Measurements from ENCODE around the gene SDHAF3. TPM values are rescaled to one million over a fixed set of nuclear protein-coding genes. Genes with fewer than 3 reads are reported as not detected.

SDHAF3 gene
- total RNA-seq, 6 experiments from 2014 or later = 8.5 to 15.5 (median 12.1) TPM

DNA sequence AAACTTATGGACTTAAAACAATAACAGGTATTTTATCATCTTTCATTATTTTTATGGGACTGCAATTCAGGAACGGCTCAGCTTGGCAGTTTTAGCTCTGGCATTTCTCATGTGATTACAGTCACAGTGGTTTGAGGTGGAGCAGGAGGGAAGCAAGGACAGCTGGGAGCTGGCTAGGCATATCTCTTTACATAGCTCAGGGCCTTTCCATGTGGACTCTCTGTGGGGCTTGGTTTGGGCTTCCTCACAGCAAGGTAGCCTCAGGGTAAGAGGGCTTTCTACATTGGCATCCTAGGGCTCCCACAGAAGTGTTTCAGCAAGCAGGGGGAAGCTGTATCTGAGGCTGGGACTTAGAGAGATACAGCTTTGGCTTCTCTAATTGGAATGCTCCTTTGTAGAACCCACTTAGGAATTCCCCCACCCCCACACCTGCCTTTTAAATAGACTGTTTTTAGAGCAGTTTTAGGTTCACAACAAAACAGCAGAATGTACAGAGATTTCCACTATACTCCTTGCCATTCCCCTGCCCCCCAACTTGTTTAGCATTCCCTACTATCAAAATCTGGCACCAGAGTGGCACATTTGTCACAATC lies 26.6 kb upstream of the SDHAF3 start:
- Histone ChIP-seq H3K4me3 (no peak overlapping the region), H3K27ac (no peak overlapping the region), H3K4me1 (no peaks in the 10 kb centered on the region), H3K27me3 (no peaks in the 10 kb centered on the region), H3K36me3 (no peaks in the 10 kb centered on the region), H3K9me3 (no peaks in the 10 kb centered on the region)
- TF ChIP-seq CTCF (IDR thresholded peaks at IDR 0.05) (no peak), POLR2A (IDR thresholded peaks at IDR 0.05) (no peak)
- ATAC-seq (no peak), DNase-seq (no peak)
- intact Hi-C loops (cut with DNase I) = no loop called here
- WGBS (ENCODE audit: insufficient coverage, low coverage, low lambda C conversion rate, missing lambda C conversion rate) = 80% methylated on average over 1 of the region's 1 CpG

DNA sequence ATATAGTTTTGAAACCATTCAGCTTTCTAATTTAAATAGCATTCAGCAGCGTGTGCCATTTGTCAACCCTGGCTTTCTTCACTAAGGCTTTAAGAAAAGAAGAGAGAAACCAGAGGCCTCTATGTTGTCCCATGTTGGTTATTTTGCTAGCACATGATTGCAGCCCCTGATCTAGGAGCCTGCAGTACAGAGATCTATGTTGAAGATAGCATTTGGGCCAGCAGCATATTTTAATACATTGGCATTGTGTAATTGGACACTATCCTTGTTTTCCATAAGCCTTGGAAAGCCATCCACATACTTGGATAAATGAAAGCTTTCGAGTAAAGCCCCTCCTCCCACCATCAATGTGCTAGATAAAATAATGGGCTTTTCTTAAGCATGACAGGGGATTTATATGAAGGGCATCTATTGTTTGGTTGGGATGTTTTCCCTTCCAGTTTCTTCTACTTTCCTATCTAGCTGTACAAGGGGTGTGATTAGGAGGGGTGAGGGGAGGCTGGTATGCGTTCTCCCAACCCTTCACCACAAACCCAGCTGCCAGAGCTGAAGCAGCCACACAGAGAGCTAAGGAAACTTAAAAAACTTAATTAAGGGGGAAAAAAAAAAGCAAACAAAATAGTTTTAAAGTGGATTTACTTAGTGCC lies 23.1 kb upstream of the SDHAF3 start:
- H3K36me3 ChIP-seq = no peaks in the 10 kb centered on the region
- intact Hi-C loops (cut with DNase I) = no loop called here
- H3K4me3 ChIP-seq = no peak overlapping the region
- no peak for DNase-seq
- no peak overlapping the region for H3K27ac ChIP-seq
- no peak for ATAC-seq
- no peaks in the 10 kb centered on the region for H3K9me3 ChIP-seq
- WGBS (ENCODE audit: insufficient coverage, low coverage, low lambda C conversion rate, missing lambda C conversion rate) = 65% methylated on average over 3 of the region's 3 CpGs
- no peaks in the 10 kb centered on the region for H3K27me3 ChIP-seq
- H3K4me1 ChIP-seq = no peaks in the 10 kb centered on the region
- TF ChIP-seq CTCF (IDR thresholded peaks at IDR 0.05) = no peak
- no peak for TF ChIP-seq POLR2A (IDR thresholded peaks at IDR 0.05)

GRCh38 chr7:97096037-97096436 lies 21.5 kb upstream of the SDHAF3 start:
- 83% methylated on average over 2 of the region's 2 CpGs for WGBS (ENCODE audit: insufficient coverage, low coverage, low lambda C conversion rate, missing lambda C conversion rate)
- Histone ChIP-seq H3K9me3 (no peaks in the 10 kb centered on the region), H3K27me3 (no peaks in the 10 kb centered on the region), H3K36me3 (no peaks in the 10 kb centered on the region), H3K27ac (no peak overlapping the region), H3K4me3 (no peak overlapping the region), H3K4me1 (no peaks in the 10 kb centered on the region)
- DNase-seq = no peak
- no peak for ATAC-seq
- TF ChIP-seq CTCF (IDR thresholded peaks at IDR 0.05) (no peak), POLR2A (IDR thresholded peaks at IDR 0.05) (no peak)
- intact Hi-C loops (cut with DNase I) = no loop called here

- no peaks in the 10 kb centered on the region for H3K9me3 ChIP-seq
- no peak overlapping the region for H3K4me3 ChIP-seq
- intact Hi-C loops (cut with DNase I) = no loop called here
- H3K36me3 ChIP-seq = no peaks in the 10 kb centered on the region
- DNase-seq (no peak), ATAC-seq (no peak)
- no peaks in the 10 kb centered on the region for H3K4me1 ChIP-seq
- no peaks in the 10 kb centered on the region for H3K27me3 ChIP-seq
- TF ChIP-seq POLR2A (IDR thresholded peaks at IDR 0.05) = no peak
- no peak for TF ChIP-seq CTCF (IDR thresholded peaks at IDR 0.05)
- H3K27ac ChIP-seq = no peak overlapping the region
- 94% methylated on average over 4 of the region's 4 CpGs for WGBS (ENCODE audit: insufficient coverage, low coverage, low lambda C conversion rate, missing lambda C conversion rate)
Measured at GRCh38 chr7:97096661-97097060, 20.8 kb upstream of the SDHAF3 start.

Measured in right lobe of liver (tissue), 6 donors.